ENCODE measurements around the gene LRRC8C.
A peak's percentile ranks its signal among the peaks of the same experiment; 100 is the strongest.

The LRRC8C gene

GRCh38 chr1:89732643-89733222 lies 99.8 kb downstream of the LRRC8C start:
- no peak for DNase-seq (ENCODE audit: low read depth in 2 of 2)

- no peak for DNase-seq (ENCODE audit: low read depth in 2 of 2)
These were observed 100.8 kb downstream of the LRRC8C start for GRCh38 chr1:89733748-89734147.

DNA sequence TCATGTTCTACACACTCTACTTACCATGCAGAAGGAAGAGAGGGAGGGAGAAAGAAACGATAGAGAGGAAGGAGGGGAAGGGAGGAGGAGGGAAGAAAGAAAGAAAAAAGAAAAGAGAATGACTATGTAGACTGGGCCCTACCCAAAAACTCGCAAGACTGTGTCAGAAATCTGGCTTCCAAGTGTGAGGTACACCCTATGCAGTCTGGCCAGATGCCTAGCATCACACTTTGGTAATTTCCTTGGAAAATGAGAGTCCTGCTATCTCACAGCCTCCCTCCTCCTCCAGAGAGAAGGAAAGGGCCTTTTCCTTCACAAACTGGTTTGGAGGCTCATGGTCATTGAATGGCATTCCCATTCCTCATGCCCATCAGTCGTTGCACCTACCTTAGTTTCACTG lies 101.5 kb downstream of the LRRC8C start:
- DNase-seq (ENCODE audit: low read depth in 2 of 2), result no peak

- DNase-seq (ENCODE audit: low read depth in 2 of 2), result no peak
These were observed 102.6 kb downstream of the LRRC8C start for GRCh38 chr1:89735479-89735878.

DNA sequence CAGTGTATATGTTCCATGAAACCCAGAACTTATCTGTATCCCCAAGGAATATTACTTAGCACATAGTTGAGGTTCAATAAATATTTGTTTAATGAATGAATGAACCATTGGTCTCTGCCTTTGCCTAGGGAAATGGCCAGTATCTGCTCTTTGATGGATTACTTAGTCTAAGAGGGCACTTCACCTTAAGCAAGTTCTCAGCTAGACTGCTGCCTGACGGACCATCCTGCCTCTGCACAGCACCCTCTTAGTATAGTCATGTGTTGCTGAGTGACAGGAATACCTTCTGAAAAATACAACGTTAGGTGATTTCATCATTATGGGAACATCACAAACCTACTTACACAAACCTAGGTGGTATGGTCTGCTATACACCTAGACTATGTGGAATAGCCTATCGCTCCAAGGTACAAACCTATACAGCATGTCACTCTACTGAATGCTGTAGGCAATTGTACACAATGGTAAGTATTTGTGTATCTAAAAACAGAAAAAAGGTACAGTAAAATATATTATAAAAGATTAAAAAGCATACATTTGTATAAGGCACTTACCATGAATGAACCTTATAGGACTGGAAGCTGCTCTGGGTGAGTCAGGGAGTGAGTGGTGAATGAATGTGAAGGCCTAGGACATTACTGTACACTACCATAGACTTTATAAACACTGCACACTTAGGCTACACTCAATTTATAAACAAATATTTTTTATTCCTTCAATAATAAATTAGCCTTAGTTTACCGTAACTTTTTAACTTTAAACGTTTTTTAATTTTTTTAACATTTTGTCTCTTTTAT lies 104.2 kb downstream of the LRRC8C start:
- no peak for DNase-seq (ENCODE audit: low read depth in 2 of 2)

- DNase-seq (ENCODE audit: low read depth in 2 of 2), result no peak
These were observed 105.1 kb downstream of the LRRC8C start for GRCh38 chr1:89737985-89738510.

- no peak for DNase-seq (ENCODE audit: low read depth in 2 of 2)
These were observed 106.3 kb downstream of the LRRC8C start for GRCh38 chr1:89739013-89739843.

- DNase-seq (ENCODE audit: low read depth in 2 of 2), result no peak
These were observed 106.9 kb downstream of the LRRC8C start for GRCh38 chr1:89739844-89740216.

DNA sequence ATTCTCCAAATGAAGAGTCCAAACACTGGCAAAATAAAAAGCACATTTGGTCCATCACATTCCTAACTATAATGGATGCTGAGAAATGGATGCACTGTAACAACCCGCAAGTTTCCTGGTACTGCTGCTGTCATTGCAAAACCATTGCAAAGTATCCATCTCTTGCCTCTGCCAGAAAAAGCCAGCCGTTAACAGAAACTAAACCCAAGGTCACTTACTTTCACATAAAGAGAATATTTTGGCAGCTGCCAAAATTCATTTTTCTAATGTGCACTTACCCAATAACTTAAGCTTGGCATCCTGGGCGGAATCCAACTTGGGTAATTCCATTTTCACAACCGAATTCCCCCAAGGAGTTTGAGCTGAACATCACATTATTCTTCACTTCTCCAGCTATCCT lies 110.9 kb downstream of the LRRC8C start:
- no peak for DNase-seq (ENCODE audit: low read depth in 2 of 2)

DNA sequence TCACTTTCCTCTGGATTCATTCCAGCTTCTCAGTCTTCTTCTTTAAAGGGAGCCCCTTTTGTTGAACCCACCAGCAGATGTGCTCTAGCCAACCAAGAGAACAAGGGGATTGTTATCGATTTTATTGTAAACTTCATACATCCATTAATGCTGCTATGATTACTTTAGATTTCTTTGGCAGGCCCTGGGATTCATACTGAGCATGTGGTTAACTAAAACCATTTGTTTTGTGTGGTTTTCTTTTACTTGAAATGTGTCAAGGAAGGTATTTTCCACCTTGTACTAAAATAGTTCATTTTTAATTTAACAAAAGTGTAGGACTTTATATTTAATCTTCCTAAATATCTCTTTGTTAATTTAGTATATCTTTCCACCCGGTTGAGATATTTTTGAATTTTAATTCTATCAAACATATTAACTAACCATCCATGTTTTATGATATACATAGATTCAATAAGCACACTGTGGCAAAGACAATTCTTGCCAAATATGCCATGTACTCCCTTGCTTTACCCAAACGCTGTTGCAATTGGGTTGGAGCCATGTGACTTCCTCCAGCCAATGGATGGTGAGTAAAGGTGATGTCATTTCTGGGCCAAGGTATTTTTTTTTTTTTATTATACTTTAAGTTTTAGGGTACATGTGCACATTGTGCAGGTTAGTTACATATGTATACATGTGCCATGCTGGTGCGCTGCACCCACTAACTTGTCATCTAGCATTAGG lies 113.7 kb downstream of the LRRC8C start:
- no peak for DNase-seq (ENCODE audit: low read depth in 2 of 2)

- DNase-seq (ENCODE audit: low read depth in 2 of 2), result no peak
These were observed 120.8 kb downstream of the LRRC8C start for GRCh38 chr1:89753761-89754160.

DNA sequence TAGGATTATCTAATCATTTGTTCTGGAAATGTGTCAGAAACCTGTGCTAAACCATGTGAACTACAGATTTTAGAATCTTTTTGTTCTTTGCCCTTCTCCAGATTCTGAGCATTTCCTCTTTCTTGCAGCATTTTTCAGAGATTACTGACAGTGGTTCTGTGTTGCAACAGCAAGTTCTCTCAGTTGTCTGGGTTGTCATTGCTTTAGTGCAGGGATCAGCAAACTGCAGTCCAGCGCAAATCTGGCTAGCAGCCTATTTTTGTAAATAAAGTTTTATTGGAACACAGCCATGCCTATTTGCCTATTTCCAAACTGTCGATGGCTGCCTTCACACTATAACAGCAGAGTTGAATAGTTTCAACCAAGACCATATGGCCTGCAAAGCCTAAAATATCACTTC lies 121.6 kb downstream of the LRRC8C start:
- no peak for DNase-seq (ENCODE audit: low read depth in 2 of 2)

GRCh38 chr1:89755591-89755990 lies 122.7 kb downstream of the LRRC8C start:
- DNase-seq (ENCODE audit: low read depth in 2 of 2), result no peak

GRCh38 chr1:89757532-89757931 lies 124.6 kb downstream of the LRRC8C start:
- no peak for DNase-seq (ENCODE audit: low read depth in 2 of 2)

DNA sequence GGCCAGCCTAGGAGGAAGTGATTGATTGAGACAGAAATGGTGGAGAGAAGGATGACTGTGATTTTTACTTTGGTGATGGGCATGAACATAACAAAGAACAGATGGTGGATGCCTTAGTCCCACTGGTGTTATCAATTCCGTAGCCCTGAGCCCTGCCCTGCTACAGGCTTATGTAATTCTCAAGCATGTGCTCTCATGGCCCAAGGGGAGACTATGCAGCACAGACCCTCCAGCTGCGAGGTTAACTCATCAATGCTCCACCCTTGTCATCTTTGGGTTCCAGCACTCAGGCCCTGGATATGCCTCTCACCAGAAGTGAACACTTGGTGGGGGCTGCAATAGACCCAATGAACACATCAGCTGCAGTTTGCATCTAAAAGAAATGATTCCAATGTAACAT lies 125.2 kb downstream of the LRRC8C start:
- no peak for DNase-seq (ENCODE audit: low read depth in 2 of 2)

DNA sequence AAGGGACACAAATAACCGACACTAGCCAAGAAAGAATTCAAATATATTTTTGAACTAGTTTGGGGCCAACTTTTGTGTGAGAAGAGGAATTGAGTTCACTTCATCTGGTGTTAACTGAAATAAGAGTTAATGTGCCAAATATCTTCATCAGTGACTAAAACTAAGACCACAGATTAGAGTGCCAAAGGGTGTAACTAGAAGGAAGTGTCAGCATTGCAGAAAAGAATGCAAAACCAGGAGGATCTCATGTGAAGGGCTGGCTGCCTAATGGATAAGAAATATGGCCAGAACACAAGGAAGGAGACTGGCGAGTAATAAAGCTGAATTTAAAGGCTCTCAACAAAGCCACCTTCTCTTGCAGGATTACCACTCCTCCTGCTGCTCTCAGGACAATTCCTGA lies 126.1 kb downstream of the LRRC8C start:
- DNase-seq (ENCODE audit: low read depth in 2 of 2), result no peak

- no peak for DNase-seq (ENCODE audit: low read depth in 2 of 2)
These were observed 127.6 kb downstream of the LRRC8C start for GRCh38 chr1:89760496-89760895.

DNA sequence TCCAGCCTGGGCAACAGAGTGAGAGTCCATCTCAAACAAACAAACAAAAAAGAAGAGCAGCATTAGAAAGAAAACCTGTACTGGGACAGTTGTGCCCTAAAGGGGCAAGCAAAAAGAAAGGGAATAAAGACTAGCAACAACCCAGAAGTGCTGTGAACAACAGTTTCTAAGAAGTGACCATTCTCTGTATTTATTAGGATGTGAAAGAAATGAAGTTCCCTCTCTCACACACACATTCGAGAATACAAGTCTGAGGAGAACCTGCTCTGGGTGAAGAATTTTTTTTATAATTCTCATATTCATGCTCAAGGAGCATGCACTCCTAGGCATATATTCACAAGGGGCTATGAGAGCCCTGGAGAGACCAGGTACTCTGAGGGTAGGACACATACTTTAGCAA lies 128.4 kb downstream of the LRRC8C start:
- no peak for DNase-seq (ENCODE audit: low read depth in 2 of 2)

GRCh38 chr1:89761901-89762300 lies 129.0 kb downstream of the LRRC8C start:
- DNase-seq (ENCODE audit: low read depth in 2 of 2), result no peak

- no peak for DNase-seq (ENCODE audit: low read depth in 2 of 2)
These were observed 129.5 kb downstream of the LRRC8C start for GRCh38 chr1:89762386-89762778.

GRCh38 chr1:89762779-89763648 lies 130.1 kb downstream of the LRRC8C start:
- peak; percentile 71 to 77 for DNase-seq (ENCODE audit: low read depth in 2 of 2)

Measured in stimulated activated CD4-positive, alpha-beta T cell treated with anti-CD3 and anti-CD28 coated beads, Interleukin-1b, Interleukin-23, amount 100 ng/mL, for 1 hour (primary cell).